NCI-H510A treated with DMSO at 0.1 percent for 48 hours (cell line): ENCODE measurements around the gene LYSMD3.

Experiments
- DNase-seq: peaks from one replicate; lab custom pipeline; 2025; lab: John Stamatoyannopoulos, UW

LYSMD3 gene

GRCh38 chr5:90547072-90547536 lies 17.7 kb upstream of the LYSMD3 start:
- peak; percentile 26 for DNase-seq

- DNase-seq, result no peak
Measured at GRCh38 chr5:90546216-90546837, 16.9 kb upstream of the LYSMD3 start.

- DNase-seq, result no peak
Measured at GRCh38 chr5:90545511-90545910, 16.1 kb upstream of the LYSMD3 start.

- DNase-seq, result no peak
Measured at GRCh38 chr5:90542827-90543519, 13.6 kb upstream of the LYSMD3 start.

GRCh38 chr5:90534922-90535321 lies 5.5 kb upstream of the LYSMD3 start:
- DNase-seq, result no peak

GRCh38 chr5:90533794-90534193 lies 4.4 kb upstream of the LYSMD3 start:
- no peak for DNase-seq

- no peak for DNase-seq
Measured at GRCh38 chr5:90530736-90531487, 1.5 kb upstream of the LYSMD3 start.

GRCh38 chr5:90529939-90530677 lies 724 bp upstream of the LYSMD3 start:
- peak; percentile 46 for DNase-seq

GRCh38 chr5:90528601-90529193 lies 687 bp downstream of the LYSMD3 start:
- peak; percentile 6 for DNase-seq

GRCh38 chr5:90519081-90519480 lies 10.3 kb downstream of the LYSMD3 start:
- DNase-seq, result peak; percentile 61

- peak; percentile 61 for DNase-seq
Measured at GRCh38 chr5:90518661-90519060, 10.7 kb downstream of the LYSMD3 start.

GRCh38 chr5:90514520-90514919 lies 14.9 kb downstream of the LYSMD3 start:
- no peak for DNase-seq

GRCh38 chr5:90510438-90510837 lies 18.9 kb downstream of the LYSMD3 start:
- no peak for DNase-seq

GRCh38 chr5:90506221-90506620 lies 23.2 kb downstream of the LYSMD3 start:
- no peak for DNase-seq

GRCh38 chr5:90504743-90505142 lies 24.6 kb downstream of the LYSMD3 start:
- DNase-seq, result no peak

- no peak for DNase-seq
Measured at GRCh38 chr5:90503596-90503995, 25.8 kb downstream of the LYSMD3 start.

- DNase-seq, result no peak
Measured at GRCh38 chr5:90495146-90495545, 34.2 kb downstream of the LYSMD3 start.

GRCh38 chr5:90494043-90494442 lies 35.3 kb downstream of the LYSMD3 start:
- no peak for DNase-seq

GRCh38 chr5:90488791-90489190 lies 40.6 kb downstream of the LYSMD3 start:
- DNase-seq, result no peak

- DNase-seq, result no peak
Measured at GRCh38 chr5:90484540-90484939, 44.8 kb downstream of the LYSMD3 start.

GRCh38 chr5:90483206-90483605 lies 46.2 kb downstream of the LYSMD3 start:
- DNase-seq, result no peak

- no peak for DNase-seq
Measured at GRCh38 chr5:90480699-90481098, 48.7 kb downstream of the LYSMD3 start.
